Glutamatergic neuron (in vitro differentiated cells): Measurements from ENCODE around the gene RDH5. TPM values are rescaled to one million over a fixed set of nuclear protein-coding genes. Genes with fewer than 3 reads are reported as not detected.

ENCODE experiments used
- DNase-seq: peaks from one replicate; pipeline ENCODE4 v3.0.0; 2022
- H3K27ac Mint-ChIP-seq: one replicate; pipeline ENCODE4 v1.8.0; 2020; ENCODE audit warnings: mild to moderate bottlenecking, mixed read lengths, inconsistent platforms; ENCODE audit not compliant: unreplicated experiment
- H3K27me3 Mint-ChIP-seq: one replicate; pipeline ENCODE4 v1.8.0; 2020; ENCODE audit warnings: mild to moderate bottlenecking, moderate library complexity, mixed read lengths, inconsistent platforms; ENCODE audit not compliant: unreplicated experiment
- H3K36me3 Mint-ChIP-seq: one replicate; pipeline ENCODE4 v1.8.0; 2020; ENCODE audit warnings: mild to moderate bottlenecking, mixed read lengths, inconsistent platforms; ENCODE audit not compliant: unreplicated experiment
- H3K4me1 Mint-ChIP-seq: one replicate; pipeline ENCODE4 v1.8.0; 2020; ENCODE audit warnings: mild to moderate bottlenecking, low read depth, mixed read lengths, inconsistent platforms; ENCODE audit not compliant: unreplicated experiment
- H3K4me3 Mint-ChIP-seq: one replicate; pipeline ENCODE4 v1.8.0; 2020; ENCODE audit warnings: mild to moderate bottlenecking, mixed read lengths, inconsistent platforms; ENCODE audit not compliant: unreplicated experiment
- H3K9me3 Mint-ChIP-seq: one replicate; pipeline ENCODE4 v1.8.0; 2020; ENCODE audit warnings: mild to moderate bottlenecking, moderate library complexity, mixed read lengths, inconsistent platforms; ENCODE audit not compliant: unreplicated experiment
- total RNA-seq: library from RNA; stranded (reverse); fragmentation: NEBNext Ultra II Directional; extraction: Animal tissue kit (Norgen Biotek cat#: 25700); gene quantifications from one replicate; pipeline ENCODE4 v1.2.1, GENCODE V29; 2021; ENCODE audit not compliant: unreplicated experiment
- TF ChIP-seq, protein P1 (sequence below): fragments of 200-600 bp; sonication (generic); IDR thresholded peaks from one replicate; pipeline ENCODE4 v1.5.0; 2021; ENCODE audit not compliant: partially characterized antibody, unreplicated experiment

The RDH5 gene
- total RNA-seq, 1 donor from 2014 or later = 6.6 TPM

DNA sequence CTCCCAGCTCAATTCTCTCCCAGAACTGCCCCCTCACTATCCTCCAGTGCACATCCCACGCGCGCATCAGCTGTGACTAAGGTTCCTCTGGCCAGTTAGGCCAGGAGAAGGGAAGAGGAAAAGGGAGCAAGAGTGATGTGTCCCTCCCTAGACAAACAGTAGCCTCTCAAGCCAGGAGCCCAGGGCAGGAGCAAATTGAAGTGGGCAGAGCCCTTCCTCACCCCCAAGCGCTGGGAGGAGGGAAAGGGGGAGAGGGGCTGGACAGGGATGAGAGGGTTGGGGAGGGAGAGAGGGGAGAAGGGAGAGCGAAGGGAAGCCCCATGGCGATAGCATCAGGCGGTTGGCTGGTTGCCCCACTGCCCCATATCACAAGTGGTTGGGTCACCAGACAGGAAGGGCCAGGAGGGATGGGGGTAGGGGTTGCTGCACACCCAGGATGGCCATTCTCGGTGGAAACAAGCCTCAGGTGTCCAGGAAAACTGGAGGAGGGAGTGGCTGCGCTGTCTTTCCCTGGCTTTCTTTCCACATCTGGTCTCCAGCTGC lies 7.5 kb downstream of the RDH5 start:
- Mint-ChIP-seq H3K27me3 (peaks cover 18% of the 10 kb centered on the region), H3K4me3 (peak overlapping the region; percentile 96)

DNA sequence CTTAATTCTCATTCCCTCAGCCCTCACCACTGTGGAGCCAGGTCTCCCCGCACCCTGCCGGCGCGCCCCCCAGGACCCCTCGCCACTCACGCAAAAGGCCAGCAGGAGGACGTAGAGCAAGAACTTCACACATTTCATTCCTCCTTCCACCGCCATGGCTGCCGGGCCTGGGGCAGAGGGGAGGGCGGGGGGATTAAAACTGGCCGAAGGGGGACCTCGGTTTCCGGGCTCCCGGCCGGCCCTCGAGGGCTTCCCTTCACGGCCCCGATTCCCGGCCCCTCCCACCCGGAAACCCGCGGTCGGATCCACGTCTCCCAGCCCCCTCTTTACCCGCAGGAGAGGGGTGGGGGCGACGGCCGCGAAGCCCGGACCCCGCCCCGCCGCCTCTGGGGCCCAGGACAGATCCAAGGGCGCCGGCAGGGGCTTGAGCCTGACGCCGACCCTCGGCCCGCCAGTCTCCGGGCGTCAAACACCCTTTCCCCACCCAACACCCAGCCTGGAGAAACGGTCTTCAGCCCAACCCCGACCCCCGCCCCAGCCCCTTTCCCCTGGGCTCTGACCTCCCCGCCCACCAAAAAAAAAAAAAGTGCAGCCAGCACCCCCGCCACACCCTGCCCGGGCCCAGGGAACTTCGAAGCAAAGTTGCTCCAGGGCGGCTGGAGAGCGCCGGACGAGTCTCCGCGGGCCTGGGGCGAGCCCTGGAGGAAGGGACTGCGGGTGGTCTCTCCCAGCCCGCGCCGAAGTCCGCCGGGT lies 8.2 kb downstream of the RDH5 start:
- Mint-ChIP-seq H3K4me3 (peak overlapping the region; percentile 96), H3K36me3 (peaks cover 9% of the 10 kb centered on the region), H3K27me3 (peaks cover 19% of the 10 kb centered on the region), H3K9me3 (peaks cover 15% of the 10 kb centered on the region), H3K27ac (peak overlapping the region; percentile 70), H3K4me1 (peaks cover 35% of the 10 kb centered on the region)
- DNase-seq = peak; percentile 49
- TF ChIP-seq, protein P1, sequence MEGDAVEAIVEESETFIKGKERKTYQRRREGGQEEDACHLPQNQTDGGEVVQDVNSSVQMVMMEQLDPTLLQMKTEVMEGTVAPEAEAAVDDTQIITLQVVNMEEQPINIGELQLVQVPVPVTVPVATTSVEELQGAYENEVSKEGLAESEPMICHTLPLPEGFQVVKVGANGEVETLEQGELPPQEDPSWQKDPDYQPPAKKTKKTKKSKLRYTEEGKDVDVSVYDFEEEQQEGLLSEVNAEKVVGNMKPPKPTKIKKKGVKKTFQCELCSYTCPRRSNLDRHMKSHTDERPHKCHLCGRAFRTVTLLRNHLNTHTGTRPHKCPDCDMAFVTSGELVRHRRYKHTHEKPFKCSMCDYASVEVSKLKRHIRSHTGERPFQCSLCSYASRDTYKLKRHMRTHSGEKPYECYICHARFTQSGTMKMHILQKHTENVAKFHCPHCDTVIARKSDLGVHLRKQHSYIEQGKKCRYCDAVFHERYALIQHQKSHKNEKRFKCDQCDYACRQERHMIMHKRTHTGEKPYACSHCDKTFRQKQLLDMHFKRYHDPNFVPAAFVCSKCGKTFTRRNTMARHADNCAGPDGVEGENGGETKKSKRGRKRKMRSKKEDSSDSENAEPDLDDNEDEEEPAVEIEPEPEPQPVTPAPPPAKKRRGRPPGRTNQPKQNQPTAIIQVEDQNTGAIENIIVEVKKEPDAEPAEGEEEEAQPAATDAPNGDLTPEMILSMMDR = no peak

More for the DNA sequence above, 7.5 kb downstream of the RDH5 start:
- TF ChIP-seq, protein P1 = no peak
- no peak for DNase-seq
- Mint-ChIP-seq H3K4me1 (peaks cover 34% of the 10 kb centered on the region), H3K27ac (peak overlapping the region; percentile 70), H3K9me3 (peaks cover 15% of the 10 kb centered on the region), H3K36me3 (peaks cover 9% of the 10 kb centered on the region)

DNA sequence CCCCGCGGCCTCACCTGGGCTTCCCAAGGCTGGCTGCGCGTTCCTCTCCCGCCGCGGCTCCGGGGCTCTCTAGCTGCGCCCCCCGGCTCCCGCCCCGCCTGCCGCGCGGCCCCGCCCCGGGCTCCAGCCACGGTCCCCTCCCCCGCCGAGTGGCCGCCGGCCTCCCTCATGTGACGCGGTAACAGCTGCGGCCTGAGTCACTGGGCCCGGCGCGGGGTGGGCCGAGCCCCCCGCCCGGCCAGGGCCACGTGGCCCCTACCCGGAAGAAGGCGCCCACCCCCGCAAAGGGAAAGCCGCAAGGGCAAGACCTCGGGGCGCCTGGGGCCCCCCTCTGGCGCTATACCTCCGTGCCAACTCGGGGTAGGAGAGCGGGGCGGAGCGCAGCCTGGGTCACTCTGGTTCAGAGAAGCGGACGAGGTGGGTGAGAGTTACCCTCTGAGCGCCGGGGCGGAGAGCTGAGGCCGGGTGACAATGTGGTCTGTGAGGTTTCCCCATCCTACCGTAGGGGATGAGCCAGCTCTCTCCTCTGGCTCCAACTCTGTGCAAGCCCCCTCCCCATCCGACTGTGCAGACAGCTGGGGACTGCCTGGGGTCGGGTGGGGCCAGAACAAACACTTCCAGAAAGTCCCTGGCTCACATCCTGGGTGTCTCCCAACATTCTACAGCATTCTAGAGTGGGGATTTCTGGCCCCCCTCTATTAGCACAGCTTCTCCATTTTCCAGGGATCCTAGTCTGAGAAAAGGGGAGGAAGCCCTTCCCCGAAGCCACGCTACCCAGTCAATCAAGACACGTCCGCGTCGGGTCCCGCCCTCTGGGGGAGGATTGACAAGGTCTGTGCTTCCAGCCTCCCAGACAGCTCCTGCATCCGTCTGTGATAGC lies 9.0 kb downstream of the RDH5 start, which contains the start of gene CD63:
Gene CD63 (minus strand): TSS at position 71 of the 880 bp plus-strand sequence. CDS start 668 bp downstream, outside the sequence.
- Mint-ChIP-seq H3K27ac (peak within 1 kb of the TSS; percentile 97), H3K4me3 (peak within 1 kb of the TSS; percentile 96), H3K4me1 (peaks cover 33% of the 10 kb centered on the region), H3K36me3 (peaks cover 9% of the 10 kb centered on the region), H3K27me3 (peaks cover 19% of the 10 kb centered on the region), H3K9me3 (peaks cover 15% of the 10 kb centered on the region)
- TF ChIP-seq, protein P1 = no peak
- peak; percentile 86 for DNase-seq

DNA sequence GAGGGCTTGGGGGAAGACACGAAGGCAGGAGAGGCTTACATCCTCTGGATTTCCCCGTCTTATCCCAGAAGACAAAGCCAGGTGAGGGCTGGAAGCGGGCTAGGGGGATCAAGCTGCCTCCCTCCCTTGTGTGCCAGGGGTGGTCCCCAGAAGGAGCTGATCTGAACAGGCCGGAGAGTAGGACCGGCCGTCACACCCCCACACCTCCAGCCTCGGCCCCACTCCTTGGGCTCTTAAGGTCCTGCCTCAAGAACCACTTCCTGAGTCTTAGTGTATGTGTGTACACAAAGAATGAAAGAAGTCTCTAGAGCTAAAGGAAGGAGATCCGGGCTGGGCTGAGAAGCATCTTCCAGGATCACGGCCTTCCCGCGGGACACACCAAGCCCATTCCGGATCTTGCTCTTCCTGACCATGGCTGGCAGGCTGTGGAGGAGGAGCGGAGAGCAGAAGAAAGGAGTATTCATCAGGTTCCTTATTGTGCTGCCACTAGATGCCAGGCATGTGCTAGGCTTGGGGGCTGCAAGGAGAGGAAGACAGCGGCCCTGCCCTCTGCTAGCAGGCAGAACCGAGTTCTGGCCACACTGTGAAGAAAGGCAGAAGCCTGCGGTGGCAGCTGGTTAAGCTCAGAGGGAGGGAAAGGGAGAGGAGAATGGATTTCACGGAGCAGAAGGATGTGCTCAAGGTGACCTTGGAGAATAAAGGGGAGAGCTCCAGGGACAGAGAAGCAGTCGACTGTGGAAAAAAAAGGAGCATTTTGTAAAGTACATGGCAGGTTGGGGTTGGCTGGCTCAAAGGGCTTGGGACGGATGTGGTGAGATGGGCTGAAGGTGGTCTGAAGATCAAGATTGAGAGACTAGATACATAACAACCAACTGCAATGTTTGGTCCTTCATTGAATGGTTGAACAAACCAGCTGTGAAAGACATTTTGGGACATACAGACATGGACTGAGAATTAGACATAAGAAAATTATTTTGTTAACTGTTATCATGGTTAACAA lies 9.9 kb downstream of the RDH5 start:
- H3K36me3 Mint-ChIP-seq = peaks cover 9% of the 10 kb centered on the region
- H3K4me3 Mint-ChIP-seq = peak overlapping the region; percentile 90
- H3K27me3 Mint-ChIP-seq = peaks cover 19% of the 10 kb centered on the region
- peaks cover 28% of the 10 kb centered on the region for H3K4me1 Mint-ChIP-seq
- H3K9me3 Mint-ChIP-seq = peaks cover 15% of the 10 kb centered on the region
- peak overlapping the region; percentile 97 for H3K27ac Mint-ChIP-seq
- TF ChIP-seq, protein P1 = no peak
- DNase-seq = peak; percentile 60
